HG02623 (cell line): ENCODE data around the gene CLTB.

Experiments used
- ATAC-seq: cut with Tn5 transposase; IDR thresholded peaks from one replicate; pipeline ENCODE4 v1.9.1; 2021; ENCODE audit warnings: moderate library complexity; ENCODE audit not compliant: unreplicated experiment

The CLTB gene

GRCh38 chr5:176405656-176406435 is 10.5 kb downstream of the CLTB start:
- no peak for ATAC-seq

GRCh38 chr5:176401281-176402205 is 14.8 kb downstream of the CLTB start:
- no peak for ATAC-seq

- no peak for ATAC-seq
Measured at GRCh38 chr5:176400382-176401156, 15.8 kb downstream of the CLTB start.

- no peak for ATAC-seq
Measured at GRCh38 chr5:176397736-176398420, 18.5 kb downstream of the CLTB start.

DNA sequence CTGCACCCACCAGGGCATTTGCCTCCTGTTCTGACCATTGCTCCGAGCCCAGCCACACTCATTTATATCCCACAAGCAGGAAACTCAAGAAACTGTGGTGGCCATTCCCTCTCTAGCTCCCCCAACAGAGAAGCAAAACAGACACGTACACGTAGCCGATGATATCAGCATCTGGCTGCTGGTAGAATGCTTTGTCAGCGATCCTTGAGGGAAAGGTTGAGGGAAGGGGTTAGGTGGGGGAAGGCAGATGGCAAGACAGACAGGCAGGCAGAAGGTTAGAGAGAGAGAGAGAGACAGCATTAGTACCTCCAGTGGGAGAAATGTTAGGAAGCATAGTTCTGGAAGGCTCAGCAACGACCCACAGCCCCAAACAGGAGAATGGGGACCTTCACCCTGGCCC is 20.0 kb downstream of the CLTB start:
- no peak for ATAC-seq

GRCh38 chr5:176394881-176395675 is 21.3 kb downstream of the CLTB start:
- no peak for ATAC-seq

GRCh38 chr5:176394096-176394495 is 22.2 kb downstream of the CLTB start:
- ATAC-seq, result no peak

GRCh38 chr5:176392526-176392925 is 23.8 kb downstream of the CLTB start:
- ATAC-seq, result no peak

DNA sequence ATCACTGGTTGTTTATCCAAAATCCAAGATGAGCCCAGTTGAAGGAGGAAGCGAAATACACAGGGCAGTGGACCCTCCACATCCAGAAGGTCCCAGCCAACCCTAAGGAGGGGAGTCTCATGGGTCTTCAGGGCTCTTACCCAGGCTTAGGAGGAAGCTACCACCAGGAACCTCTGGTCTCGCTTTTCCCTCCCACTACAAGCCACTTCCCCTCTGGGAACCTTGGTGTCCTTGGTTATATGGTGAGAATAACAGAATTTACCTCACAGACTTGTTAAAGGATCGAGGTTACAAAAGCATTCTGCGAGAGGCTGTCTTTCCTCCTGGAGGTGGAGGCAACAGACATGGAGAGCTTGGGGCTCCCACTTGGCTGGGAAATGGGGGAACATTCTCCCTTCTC is 24.3 kb downstream of the CLTB start:
- ATAC-seq, result no peak

- ATAC-seq, result no peak
Measured at GRCh38 chr5:176391479-176391878, 24.9 kb downstream of the CLTB start.

- peak; percentile 18 for ATAC-seq
Measured at GRCh38 chr5:176389135-176390123, 26.9 kb downstream of the CLTB start.

DNA sequence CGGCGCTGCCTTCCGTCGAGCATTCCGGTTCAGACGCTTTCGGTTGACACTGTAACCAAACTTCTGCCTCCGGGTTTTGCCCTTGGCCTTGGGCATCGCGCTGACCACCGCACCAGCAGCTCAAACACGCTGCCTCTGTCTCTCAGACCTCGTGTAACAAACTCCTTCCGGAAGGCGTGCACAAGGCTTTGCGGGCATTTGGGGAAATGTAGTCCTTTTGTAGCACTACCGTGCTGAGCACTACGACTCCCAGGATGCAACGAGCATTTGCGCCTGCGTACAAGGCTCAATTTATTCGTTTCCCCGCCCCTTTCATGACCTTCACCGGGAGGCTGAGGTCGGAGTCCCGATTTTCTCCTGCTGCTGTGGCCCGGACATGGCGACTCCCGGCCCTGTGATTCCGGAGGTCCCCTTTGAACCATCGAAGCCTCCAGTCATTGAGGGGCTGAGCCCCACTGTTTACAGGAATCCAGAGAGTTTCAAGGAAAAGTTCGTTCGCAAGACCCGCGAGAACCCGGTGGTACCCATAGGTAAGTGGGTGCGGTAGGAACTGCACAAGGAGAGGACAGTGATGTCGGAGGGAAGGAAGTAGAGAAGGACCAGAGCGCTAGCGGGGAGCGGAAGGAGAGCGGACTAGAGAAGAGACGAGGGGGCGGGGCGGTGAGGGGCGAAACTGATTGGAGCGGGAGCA is 27.8 kb downstream of the CLTB start, which contains the start of the genes HIGD2A and NOP16:
TSS of gene HIGD2A (plus strand) at position 308 of the 691 bp plus-strand sequence. CDS start at position 377, 69 bp downstream.
TSS of gene NOP16 (minus strand) at position 155 of the 691 bp plus-strand sequence. CDS start at position 96, 59 bp downstream.
- peak; percentile 79 for ATAC-seq

DNA sequence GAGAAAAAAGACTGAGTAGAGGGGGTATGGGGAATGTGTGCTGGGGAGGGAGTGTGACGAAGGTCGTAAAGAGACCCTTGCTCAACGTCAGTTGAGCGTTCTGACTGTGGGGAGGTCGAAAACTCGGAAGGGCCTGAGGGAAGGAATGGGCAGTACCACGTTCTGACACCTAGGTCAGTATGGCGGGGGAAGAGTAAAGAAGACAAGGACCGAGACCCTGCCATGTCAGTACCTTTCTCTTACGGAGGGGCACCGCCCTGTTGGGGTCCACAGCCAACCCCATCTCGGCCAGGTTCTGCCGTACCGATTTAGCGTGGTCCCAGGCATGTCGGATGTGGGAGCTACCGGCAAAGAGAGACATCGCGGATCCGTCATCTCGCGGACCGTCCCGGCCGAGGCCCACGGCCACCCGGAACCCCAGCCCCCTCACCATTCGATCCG is 28.3 kb downstream of the CLTB start:
- ATAC-seq, result no peak

DNA sequence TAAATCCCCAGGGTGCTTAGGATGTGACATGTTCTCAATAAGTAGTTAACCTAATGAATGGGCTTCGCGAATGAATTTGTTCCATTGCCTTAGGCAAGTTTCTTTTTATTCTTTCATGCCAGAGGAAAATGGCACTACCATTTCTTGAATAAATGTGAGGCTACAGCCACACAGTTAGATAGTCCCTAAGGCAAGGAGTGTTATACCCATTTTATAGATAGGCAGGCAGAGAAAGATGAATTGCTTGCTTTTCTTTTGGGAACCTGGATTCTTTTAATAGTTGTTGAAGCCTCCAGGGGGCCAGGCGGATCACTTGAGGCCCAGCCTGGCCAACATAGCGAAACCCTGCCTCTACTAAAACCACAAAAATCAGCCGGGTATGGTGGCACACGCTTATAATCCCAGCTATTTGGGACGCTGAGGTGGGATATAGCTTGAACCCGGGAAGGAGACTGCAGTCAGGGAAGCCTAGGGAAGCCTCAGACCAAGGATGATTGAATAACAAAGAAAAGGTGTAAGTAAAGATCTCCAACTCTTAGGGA is 28.9 kb downstream of the CLTB start:
- ATAC-seq, result no peak

DNA sequence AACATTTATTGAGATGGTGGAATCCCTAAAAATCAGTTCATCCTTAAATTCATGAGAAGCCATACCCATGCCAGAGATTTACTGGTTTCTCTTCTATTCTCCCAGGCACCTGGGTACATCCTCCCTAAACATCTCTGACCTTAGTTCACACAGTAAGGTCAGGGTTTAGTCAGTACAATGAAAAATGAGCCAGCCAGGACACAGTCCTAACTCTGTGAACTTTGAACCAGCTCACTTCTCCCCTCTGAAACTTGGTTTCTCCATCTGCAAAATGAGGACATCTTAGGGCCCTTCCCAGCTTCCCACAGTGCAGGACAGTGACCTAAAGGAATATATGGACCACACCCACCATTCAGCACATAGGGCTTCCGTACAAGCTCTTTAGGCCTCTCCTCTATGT is 29.8 kb downstream of the CLTB start:
- ATAC-seq, result no peak

DNA sequence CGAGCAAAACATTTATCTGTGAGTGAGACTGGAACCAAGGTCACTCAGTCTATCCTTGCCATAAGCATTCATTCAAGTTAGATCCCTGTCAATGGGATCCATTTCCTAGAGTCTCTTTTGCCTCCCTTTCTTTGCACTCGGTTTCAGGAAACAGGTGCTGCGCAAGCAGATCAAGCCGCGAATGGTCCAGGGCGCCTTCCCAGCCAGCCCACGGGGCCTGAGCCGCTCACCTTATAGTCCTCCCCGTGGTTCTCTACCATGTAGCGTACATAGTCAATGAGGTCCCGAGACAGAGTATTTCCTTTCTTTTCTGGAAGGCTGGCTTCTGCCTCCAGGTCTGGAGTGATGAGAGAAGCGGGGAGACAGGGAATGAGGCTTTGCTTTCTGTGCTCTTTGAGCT is 31.3 kb downstream of the CLTB start:
- no peak for ATAC-seq

DNA sequence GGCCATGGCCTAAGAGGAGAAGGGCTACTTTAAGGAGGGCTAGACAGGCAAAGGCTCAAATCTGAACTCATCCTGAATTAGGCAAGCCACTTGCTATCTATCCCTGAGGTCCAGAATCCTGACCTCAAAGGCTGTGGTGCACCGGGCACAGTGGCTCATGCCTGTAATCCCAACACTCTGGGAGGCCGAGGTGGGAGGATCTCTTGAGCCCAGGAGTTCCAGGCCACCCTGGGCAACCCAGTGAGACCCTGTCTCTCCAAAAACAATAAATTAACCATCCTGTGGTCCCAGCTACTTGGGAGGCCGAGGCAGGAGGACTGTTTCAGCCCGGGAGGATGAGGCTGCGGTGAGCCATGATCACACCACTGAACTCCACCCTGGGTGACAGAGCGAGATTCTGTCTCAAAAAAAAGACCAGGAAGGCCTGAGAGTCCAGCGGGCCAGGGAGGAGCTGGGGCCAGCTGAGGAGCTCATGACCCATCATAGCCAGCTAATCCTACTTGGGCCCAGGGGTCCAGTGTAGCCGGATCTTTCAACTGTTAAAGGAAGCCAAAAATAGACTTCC is 31.9 kb downstream of the CLTB start:
- no peak for ATAC-seq
